NCI-H748 (cell line): ENCODE measurements around the gene DPP8.
"Not testable (repeated sequence)": the region's sequence is repeated elsewhere in the genome, so short reads cannot be mapped to it uniquely, and the experiment has no call there.

Source experiments
- DNase-seq: peaks from one replicate; lab custom pipeline; 2025; ENCODE audit not compliant: unreplicated experiment; lab: John Stamatoyannopoulos, UW

DPP8 gene

DNA sequence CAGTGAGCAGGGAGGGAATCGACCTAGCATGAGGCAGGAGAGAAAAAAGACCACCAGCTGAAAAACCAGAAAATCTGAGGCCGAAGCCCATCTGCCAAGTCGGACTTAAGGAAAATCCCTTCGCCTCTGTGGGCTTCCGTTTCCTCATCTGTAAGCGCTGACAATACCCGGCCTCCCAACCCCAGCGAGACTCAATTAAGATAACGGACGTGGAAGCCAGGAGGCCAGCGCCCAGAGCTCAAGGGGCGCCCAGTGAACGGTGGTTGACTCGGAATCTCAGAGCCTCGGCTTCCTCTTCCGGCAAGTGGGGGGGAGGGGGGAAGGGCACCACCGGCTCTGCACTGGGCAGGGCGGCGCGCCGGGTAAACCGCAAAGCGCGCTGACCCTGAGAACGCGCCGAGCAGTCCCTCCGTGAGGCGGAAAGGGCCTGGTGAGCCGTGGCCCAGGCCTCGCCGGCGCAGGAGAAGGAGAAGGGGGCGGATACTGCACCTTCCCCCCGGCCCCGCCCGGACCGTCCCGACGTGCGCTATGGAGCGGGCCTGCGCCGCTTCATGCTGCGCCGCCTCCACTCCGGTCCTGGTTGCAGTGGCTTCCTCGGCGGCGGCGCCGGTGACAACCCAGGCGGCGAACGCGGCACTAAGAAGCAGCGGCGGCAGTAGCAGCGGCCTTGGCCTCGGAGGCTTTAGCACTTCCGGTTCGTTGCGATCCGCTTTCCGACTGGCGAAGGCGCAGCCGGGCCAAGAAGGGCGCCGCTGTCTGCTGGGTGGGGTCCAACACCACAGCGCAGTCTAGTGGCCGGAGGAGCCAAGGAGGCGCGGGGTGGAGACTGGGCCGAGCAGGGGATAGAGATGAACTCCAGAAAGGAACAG, at the start of gene DPP8:
Gene DPP8, minus strand, starts transcription at position 693 of the 869 bp plus-strand sequence. CDS start 5,136 bp downstream, outside the sequence.
- peak; percentile 93 for DNase-seq

DNA sequence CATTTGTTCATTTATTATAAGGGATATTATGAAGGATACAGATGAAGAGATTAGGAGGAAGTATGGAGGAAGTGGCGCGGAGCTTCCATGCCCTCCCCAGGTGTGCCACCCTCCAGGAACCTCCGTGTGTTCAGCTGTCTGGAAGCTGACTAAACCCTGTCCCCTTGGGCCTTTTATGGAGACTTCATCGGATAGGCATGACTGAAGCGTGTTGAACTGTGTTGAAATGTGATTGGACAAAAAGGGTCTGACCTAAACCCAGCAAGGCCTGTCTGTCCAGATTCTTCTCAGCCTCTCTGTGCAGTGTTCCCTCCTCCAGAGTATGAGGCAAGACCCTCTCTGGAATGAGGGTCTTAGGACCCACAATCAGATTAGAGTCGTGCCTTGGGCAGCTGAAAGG, 44.4 kb upstream of the DPP8 start:
- no peak for DNase-seq

DNA sequence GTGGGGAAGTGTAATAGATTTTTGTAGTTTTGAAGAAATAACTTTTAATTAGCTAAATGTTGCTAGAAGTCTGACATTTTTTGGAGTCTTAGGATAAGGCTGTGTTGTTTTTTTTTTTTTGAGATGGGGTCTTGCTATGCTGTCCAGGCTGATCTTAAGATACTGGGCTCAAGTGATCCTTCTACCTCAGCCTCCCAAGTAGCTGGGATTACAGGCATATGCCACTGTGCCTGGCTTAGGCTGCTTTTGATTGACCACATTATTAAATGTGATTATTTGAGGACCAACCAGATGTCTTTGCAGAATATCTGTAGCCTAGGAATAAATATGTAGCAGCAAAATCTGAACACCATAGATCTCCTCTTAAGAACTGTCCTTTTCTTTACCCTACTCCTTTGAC, 42.5 kb upstream of the DPP8 start:
- no peak for DNase-seq

DNA sequence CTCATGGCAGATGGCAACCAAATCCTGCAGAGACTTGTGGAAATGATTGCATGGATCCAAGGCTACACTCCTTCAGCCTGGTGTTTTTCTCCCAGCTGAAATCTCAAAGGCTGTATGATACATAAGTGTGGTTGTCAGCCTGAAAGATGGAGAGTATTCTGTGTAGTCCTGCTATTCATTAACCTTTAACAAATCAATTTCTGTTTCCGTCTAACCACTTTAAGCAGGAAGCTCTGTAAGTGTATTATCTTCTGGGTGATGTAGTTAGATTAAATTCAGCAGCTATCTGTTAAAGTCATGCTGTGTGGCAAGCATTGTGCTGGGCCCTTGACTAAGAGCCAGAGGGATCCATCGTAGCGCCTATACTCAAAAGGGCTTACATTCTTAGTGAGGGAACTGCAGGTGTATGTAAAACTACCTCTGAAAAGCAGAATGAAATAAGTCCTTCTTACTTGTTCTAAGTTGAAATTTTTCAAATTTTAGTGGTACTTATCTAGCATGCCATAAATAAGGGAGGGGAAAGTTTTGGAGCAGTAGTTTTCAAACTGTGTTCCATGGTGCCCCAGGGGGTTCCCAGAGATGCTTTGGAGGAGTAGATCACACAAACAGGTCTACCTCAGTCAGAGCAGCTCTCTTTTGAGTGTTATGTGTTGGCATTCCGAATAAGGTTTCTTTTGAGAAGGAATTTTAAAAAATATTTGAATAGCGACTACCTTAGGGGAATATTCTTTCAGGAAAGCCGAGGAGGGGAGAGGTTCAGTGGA, 41.7 kb upstream of the DPP8 start:
- no peak for DNase-seq

DNA sequence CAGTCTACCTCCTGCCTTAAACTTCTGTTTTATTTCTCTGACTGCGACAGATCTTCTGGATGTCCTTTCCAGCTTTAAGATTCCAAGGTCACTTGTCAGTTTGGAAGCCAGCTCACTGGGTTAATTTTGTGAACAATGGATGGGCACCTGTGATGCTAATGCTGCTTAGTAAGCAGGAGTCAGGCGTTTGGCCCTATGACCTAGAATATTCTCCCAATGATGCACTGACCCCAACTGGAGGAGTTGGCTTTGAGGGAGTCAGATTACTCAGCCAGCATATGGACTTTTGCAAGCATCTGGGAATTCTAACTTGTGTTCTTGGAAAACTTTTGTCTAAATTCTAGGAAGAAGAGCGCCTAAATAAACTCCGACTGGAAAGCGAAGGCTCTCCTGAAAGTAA, 40.8 kb upstream of the DPP8 start:
- no peak for DNase-seq

DNA sequence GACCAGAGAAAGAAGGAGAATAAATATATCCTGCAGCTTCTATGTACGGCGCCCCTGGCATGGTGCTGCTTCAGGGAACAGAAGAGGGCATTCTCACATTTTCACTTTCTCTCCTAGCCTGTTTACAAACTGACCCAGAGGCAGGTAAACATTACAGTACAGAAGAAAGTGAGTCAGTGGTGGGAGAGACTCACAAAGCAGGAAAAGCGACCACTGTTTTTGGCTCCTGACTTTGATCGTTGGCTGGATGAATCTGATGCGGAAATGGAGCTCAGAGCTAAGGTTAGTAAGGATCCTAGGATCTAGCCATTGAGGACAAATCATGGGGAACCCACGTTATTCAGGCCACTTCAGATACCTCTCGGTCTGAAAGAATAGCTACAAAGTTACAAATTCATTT, 39.1 kb upstream of the DPP8 start:
- no peak for DNase-seq

DNA sequence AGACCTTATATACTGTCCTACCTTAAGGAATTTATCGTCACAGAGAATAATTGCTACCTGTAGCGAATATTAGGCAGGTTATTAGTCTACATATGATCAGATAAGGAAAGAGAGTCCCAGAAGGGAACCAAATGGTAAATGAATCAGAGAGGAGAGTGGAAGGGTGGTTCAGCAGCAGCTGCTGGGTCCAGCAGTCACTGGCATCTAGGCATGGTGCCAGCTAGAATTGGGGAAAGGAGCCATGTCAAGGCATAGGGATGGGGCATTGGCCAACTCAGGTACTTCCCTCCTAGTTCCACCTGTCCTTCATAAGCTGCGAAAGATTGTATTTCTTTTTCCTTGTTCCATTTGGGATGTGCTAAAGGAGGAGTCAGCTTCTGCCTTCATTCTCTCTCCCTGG, 36.2 kb upstream of the DPP8 start:
- no peak for DNase-seq

DNA sequence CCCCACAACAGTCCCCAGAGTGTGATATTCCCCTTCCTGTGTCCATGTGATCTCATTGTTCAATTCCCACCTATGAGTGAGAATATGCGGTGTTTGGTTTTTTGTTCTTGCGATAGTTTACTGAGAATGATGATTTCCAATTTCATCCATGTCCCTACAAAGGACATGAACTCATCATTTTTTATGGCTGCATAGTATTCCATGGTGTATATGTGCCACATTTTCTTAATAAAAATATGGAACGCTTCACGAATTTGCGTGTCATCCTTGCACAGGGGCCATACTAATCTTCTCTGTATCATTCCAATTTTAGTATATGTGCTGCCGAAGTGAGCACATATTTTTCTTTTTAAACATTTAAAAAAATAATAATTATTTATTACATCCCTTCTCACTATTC, 35.4 kb upstream of the DPP8 start:
- DNase-seq = not testable (repeated sequence)

DNA sequence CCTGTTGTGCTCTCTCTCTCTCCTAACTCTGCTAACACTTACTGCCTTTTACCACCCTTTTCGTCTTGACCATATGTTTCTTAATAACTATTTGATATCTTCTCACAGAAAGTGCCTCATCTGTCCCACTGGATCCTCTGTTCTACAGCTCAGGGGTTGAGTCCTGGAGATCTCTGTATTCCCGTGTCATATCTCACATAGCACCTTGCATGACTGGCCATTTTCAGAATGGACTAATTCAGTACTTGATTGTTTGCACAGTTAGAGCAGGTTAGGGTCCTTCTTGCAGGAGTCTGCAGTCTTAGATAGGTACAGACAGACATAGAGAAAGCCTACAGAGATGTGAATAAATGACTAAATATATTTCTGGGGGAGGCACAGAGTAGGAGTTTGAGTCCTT, 33.7 kb upstream of the DPP8 start:
- no peak for DNase-seq

DNA sequence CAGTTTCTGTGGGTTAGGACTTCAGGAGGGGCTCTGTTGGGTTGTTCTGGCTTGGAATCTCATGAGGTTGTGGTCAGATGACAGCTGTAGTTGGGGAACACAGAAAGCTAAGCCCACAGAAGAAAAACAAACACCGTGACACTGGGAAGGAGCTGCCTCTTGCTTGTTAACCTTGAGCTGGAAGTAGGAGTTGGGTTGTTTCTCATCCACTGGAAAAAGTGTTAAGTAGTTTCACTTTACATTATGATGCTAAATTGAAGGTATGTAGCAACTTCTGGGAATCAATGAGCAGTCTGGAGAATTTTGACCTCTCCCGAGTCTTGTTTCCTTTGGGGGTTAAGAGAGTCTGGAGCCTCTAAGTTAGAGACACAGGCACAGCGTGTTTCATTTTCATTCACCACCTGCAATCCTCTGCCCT, 33.2 kb upstream of the DPP8 start:
- no peak for DNase-seq

DNA sequence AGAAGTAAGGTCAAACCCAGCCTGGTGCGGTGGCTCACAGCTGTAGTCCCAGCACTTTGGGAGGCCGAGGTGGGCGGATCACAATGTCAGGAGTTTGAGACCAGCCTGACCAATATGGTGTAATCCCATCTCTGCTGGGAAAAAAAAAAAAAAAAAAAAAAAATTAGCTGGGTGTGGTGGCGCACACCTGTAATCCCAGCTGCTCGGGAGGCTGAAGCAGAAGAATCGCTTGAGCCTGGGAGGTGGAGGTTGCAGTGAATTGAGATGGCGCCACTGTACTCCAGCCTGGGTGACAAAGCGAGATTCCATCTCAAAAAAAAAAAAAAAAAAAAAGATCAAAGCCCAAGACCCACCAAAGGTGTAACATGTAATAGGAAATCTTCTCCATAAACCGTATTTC, 31.8 kb upstream of the DPP8 start:
- DNase-seq = not testable (repeated sequence)

DNA sequence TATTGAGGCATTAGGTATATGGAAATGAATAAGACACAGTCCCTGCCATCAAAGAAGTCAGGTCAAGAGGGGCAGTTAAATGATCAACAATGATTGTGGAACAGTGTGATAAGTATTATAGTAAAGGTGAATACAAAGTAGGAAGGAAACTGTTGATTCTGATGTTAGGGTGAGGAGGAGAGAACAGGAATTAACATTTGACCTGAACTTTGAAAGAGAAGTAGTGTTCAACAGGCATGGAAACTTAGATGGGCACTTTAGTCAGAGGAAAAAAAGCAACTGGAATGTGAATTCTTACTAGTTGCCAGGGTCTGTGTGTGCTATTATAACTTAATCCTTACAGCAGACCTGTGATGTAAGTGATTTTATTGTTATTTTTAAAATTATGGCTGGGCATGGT, 30.4 kb upstream of the DPP8 start:
- DNase-seq = no peak

DNA sequence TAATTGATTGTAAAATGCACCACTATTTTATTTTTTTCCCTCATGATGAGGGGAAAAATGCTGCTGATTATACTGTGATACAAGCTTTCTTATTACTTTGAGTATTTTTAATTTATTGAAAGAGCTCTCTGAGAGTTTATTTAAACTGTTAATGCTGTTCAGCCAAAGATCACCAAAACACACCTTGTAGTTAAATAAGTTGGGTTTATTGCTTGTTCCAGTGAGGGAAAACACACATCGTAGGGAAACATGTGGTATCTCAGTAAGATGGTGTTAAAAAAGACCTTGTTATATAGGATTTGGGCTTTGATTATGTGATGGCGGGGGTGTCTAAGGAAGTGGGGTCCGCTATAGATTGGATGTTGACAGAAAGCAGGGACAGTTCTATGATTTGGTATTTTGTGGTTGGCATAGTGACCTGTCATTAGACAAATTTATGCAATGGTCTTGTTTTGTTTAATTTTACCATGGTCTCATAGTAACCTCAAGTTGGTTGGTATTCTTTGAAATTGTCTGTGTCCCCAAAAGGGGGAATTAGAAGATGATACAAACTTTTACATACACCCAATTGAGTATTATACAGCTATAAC, 23.8 kb upstream of the DPP8 start:
- no peak for DNase-seq

DNA sequence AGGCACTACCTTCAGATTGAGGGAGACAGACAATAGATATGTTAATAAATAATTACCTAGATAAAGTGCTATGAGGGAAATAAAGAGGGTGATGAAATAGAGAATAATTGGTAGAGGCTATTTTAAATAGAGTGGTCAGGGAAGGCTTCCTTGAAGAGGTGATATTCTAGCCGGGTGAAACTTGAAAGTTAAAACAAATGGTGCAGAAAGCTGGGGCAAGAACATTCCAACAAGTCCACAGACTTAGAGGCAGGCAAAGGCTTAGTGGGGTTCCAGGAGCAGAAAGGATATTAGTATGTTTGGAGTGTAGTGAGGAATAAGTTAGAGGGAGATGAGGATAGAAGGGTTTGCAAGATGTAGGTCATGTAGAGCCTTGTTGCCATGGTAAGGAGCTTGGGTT, 22.8 kb upstream of the DPP8 start:
- no peak for DNase-seq

DNA sequence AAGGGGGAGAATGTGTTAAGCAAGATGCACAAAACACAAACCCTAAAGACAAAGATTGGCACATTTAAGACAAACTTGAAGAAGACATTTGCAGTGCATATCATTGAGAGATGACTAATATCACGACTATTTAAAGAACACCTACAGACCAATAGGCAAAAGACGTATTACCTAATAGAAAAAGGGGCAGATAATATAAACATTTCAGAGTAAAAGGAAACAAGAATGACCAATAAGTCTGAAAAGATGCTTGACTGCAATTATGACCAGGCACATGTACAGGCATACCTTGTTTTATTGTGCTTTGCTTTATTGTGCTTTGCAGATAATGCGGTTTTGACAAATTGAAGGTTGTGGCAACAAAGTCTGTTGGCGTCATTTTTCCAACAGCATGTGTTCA, 17.7 kb upstream of the DPP8 start:
- DNase-seq = no peak

DNA sequence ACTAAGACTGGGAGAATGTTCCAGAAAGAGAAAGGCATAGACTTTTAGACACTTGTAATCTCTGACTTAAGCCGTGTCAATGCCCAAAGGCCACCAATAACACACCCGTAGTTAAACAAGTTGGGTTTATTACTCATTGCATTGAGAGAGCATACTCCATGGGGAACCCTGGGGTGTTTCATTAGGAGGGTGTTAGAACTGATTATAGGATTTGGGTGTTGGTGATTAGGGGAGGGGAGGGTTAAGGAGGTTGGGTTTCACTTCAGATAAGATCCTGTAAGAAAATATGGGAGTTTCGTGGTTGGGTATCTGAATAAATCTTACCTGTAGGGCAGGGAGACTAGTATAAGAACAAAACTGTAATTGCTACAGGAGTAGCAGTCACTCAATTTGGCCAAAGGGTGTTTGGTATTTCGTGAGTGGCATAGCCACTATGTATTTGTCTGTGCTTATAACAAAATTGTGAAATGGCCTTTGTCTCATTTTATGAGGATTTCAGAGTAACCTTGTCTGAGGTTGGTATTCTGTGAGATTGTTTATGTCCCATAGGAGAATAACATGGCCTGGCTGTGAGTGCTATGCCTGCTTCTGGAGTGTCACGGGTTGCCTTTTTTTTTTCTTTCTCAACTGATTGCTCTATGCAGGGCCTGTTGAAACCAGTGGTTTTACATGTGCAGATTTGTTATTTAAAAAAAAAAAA, 15.7 kb upstream of the DPP8 start:
- no peak for DNase-seq

DNA sequence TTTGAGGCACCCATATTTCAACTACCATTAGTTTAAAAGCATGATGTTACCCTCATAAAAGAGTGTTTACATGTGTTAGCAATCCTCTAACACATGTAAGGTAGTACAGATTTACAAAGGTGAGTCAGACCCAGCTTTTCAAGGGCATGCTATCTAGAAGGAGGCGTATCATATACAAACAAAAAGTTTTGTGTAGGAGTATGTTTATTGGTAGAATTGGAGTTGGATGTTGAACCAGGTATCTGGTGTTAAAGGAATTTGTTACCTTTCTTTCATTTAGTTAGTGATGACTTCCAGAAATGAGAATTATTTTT, 15.2 kb upstream of the DPP8 start:
- DNase-seq = no peak

DNA sequence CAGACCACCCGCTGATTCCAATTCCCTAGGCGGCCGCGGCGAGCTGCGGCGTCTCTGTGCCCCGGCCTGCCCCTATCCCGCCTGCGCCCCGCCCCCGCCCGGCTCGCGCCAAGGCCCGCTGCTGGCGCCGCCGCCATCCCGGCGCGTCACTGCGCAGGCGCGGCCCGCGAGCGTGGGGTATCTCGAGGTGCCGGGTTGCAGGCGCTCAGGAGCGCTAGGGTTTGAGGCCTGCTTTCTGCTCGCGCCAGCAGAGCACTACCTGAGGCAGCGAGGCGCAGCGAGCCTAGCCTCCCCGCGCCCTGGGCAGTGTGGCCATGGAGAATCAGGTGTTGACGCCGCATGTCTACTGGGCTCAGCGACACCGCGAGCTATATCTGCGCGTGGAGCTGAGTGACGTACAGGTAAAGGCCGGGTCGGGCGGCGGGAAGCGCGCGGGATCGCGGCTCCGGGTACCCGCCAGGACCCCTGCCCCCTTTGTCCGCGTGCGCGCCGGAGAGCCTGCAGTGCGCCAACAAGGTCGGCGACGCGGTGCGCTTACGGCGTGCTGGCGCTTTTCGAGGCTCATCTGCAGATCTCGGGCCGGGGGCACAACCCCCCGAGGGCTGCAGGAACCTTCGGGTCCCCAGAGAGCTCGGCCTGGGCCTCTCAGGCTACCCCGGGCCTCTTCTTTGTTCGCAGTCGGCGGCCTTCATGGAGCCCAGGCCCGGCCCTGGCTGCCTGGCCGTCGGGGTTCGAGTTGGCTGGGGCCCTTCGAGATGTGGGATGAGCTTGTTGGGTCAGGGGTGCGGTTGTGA, 13.0 kb upstream of the DPP8 start, which contains the start of gene HACD3:
Gene HACD3, plus strand, starts transcription at position 146 of the 794 bp plus-strand sequence. Its CDS starts 169 bp downstream, at position 315.
- DNase-seq = peak; percentile 88

DNA sequence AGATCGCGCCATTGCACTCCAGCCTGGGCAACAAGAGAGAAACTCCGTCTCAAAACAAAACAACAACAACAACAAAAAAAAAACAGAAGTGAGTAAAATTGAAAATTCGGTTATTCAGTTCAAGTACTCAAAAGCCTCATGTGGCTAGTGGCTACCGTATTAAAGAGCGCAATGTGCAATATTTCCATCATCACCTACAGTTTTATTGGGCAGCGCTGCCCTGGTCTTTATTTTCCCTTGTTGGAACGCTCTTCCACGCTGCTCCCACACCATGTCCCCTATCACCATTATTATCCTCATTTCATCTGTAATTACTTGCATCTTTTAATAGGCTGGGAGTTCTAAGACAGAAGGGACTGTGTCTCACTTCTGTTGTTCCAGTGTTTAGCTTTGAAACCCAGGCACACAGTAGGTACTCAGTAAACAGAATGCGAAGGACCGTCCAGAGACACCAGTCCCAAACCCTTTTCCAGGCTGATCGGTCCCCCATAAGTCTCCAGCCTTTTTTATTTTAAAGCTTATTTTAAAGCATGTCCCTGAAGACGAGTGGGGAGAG, 12.4 kb upstream of the DPP8 start:
- DNase-seq = no peak

DNA sequence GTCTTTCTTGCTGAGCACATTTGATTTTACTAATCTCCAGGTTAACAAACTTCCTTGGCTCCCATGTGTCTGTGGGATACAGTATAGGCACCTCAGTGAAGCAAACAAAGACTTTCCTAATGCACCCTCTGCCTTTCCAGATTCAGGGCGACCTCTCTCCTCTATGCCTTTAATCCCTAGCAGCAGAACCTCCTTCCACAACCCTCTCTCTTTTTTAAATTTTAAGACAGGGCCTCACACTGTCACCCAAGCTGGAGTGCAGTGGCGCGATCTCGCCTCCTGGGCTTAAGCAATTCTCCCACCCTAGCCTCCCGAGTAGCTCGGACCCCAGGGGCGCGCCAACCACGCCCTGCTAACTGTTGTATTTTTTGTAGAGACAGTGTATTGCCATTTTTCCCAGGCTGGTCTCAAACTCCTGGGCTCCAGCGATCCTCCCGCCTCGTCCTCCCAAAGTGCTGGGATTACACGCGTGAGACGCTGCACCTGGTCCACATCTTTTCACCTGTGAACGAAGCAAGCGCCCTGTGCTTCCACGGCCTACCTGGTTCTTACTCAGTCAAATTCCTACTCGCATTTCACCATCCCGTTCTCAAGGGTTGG, 11.1 kb upstream of the DPP8 start:
- no peak for DNase-seq
